A673 (cell line): ENCODE data around the gene SMOC1. TPM values are rescaled to one million over a fixed set of nuclear protein-coding genes. Genes with fewer than 3 reads are reported as not detected.

ENCODE experiments used
- BruUV-seq: library from RNA; stranded (reverse); fragments of 400-500 nt; replicated peaks from 2 replicates; lab custom pipeline; 2021; lab: Mats Ljungman, UMichigan
- CTCF ChIA-PET: fragments of 300-600 bp; sonication (Branson Sonifier 250); formaldehyde crosslinking; loops from one replicate; lab custom pipeline; 2022; ENCODE audit warnings: antibody characterized with exemption; lab: Charles Lee
- POLR2A ChIA-PET: fragments of 300-600 bp; sonication (Branson Sonifier 250); formaldehyde crosslinking; loops from one replicate; lab custom pipeline; 2022; ENCODE audit warnings: antibody characterized with exemption; ENCODE audit not compliant: low non-redundant PET; lab: Charles Lee
- DNase-seq: peaks from one replicate; pipeline ENCODE4 v3.0.0-alpha.2; 2015; ENCODE audit warnings: low spot score
- H3K27ac ChIP-seq: fragments of 200-600 bp; sonication (generic); 2 replicates; pipeline ENCODE4 v1.5.1; 2016; ENCODE audit warnings: mixed run types, low read depth, mild to moderate bottlenecking, mixed read lengths, antibody characterized with exemption, low read length; ENCODE audit not compliant: poor library complexity, severe bottlenecking
- H3K27me3 ChIP-seq: fragments of 200-600 bp; sonication (generic); replicated peaks from 2 replicates; pipeline ENCODE4 v1.6.1; 2017; ENCODE audit warnings: mixed run types, low read depth, mild to moderate bottlenecking, mixed read lengths, antibody characterized with exemption, low read length; ENCODE audit not compliant: insufficient read depth, poor library complexity
- H3K36me3 ChIP-seq: fragments of 200-600 bp; sonication (generic); 2 replicates; pipeline ENCODE4 v1.6.1; 2016; ENCODE audit warnings: mixed run types, mild to moderate bottlenecking, mixed read lengths, antibody characterized with exemption, low read length; ENCODE audit not compliant: insufficient read depth, poor library complexity, severe bottlenecking
- H3K4me1 ChIP-seq: fragments of 200-600 bp; sonication (generic); 2 replicates; pipeline ENCODE4 v1.6.1; 2017; ENCODE audit warnings: mixed run types, mild to moderate bottlenecking, mixed read lengths, antibody characterized with exemption, low read length; ENCODE audit not compliant: insufficient read depth, poor library complexity, severe bottlenecking
- H3K4me3 ChIP-seq: fragments of 200-600 bp; sonication (generic); 2 replicates; pipeline ENCODE4 v1.5.1; 2016; ENCODE audit warnings: low read depth, mixed run types, mild to moderate bottlenecking, mixed read lengths, low read length; ENCODE audit not compliant: poor library complexity, severe bottlenecking
- H3K9me3 ChIP-seq: fragments of 200-600 bp; sonication (generic); 2 replicates; pipeline ENCODE4 v1.6.1; 2016; ENCODE audit warnings: mixed run types, low read depth, mild to moderate bottlenecking, mixed read lengths, antibody characterized with exemption, low read length; ENCODE audit not compliant: poor library complexity, severe bottlenecking
- CTCF ChIP-seq: fragments of 300-800, 200-600 bp; sonication (generic); conservative IDR thresholded peaks from 2 replicates; pipeline ENCODE4 v1.5.1; 2017; ENCODE audit warnings: low read depth, mild to moderate bottlenecking, antibody characterized with exemption, low read length, moderate library complexity, mixed read lengths
- EZH2 ChIP-seq: fragments of 200-600 bp; sonication (generic); IDR thresholded peaks from 2 replicates; pipeline ENCODE4 v1.6.1; 2017; ENCODE audit warnings: borderline replicate concordance, low read depth, mild to moderate bottlenecking, mixed read lengths, antibody characterized with exemption, low read length; ENCODE audit not compliant: poor library complexity, severe bottlenecking
- intact Hi-C: fragments of 100-400 bp; cut with micrococcal nuclease; formaldehyde crosslinking; loops from one replicate; pipeline ENCODE4 v1.10.0; 2022; ENCODE audit not compliant: unreplicated experiment
- total RNA-seq: library from RNA; stranded (reverse); gene quantifications from 2 replicates; pipeline ENCODE4 v1.2.3, GENCODE V29; 2021

Gene SMOC1
- total RNA-seq, 1 experiment from 2014 or later = not detected

- no peak overlapping the region for H3K4me3 ChIP-seq
- intact Hi-C loops = no loop called here
- H3K27me3 ChIP-seq = peaks cover 22% of the 10 kb centered on the region
- CTCF ChIA-PET = no interaction called here
- no peaks in the 10 kb centered on the region for H3K9me3 ChIP-seq
- DNase-seq = no peak
- POLR2A ChIA-PET = no interaction called here
- no TSS peak for BruUV-seq
- H3K27ac ChIP-seq = no peak overlapping the region
- H3K4me1 ChIP-seq = no peaks in the 10 kb centered on the region
- TF ChIP-seq CTCF = no peak
- no peak for TF ChIP-seq EZH2
- no peaks in the 10 kb centered on the region for H3K36me3 ChIP-seq
These were observed 121.4 kb downstream of the SMOC1 start for GRCh38 chr14:70000601-70001000.

DNA sequence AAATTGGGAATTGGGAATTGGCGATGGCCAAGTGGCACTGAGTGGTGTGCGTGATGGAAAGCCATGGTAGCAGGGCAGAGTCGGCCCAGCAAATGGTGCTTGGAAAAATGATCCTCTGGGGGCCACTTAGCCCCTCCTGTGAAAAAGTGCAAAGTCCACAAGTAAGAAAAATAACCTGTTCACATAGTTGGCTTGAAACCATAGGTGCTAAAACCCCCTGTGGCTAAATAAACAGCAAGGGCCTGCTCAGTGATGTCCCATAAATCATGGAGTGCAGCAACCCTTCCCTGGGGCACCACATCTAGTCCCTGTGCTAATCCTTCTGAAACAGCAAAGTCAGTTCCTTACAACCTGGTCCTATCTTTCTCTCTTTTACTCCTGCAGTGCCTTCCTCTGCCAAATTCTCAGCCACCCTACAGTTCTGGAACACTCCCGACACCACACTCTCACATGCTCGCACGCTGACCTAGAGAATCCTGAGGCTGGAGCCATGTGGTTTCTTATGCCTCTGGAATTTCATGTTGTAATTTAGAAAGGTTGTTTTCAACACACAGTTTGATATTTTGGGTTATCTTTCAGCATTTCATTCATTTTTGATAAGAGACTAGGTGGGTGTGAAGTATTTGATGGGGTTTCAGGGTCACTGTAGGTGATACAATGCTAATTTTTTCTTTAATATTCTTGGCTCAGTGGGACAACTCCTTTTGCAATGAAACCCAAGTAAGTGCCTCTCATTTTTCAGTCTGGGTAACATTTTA is 123.6 kb downstream of the SMOC1 start:
- ChIA-PET CTCF (no interaction called here), POLR2A (no interaction called here)
- H3K4me3 ChIP-seq = no peak overlapping the region
- peaks cover 15% of the 10 kb centered on the region for H3K27me3 ChIP-seq
- no peak for TF ChIP-seq CTCF
- TF ChIP-seq EZH2 = no peak
- BruUV-seq = no TSS peak
- no peak overlapping the region for H3K27ac ChIP-seq
- H3K36me3 ChIP-seq = no peaks in the 10 kb centered on the region
- intact Hi-C loops = no loop called here
- DNase-seq = no peak
- H3K9me3 ChIP-seq = no peaks in the 10 kb centered on the region
- H3K4me1 ChIP-seq = no peaks in the 10 kb centered on the region

GRCh38 chr14:70004791-70005190 is 125.6 kb downstream of the SMOC1 start:
- Histone ChIP-seq H3K27me3 (peaks cover 11% of the 10 kb centered on the region), H3K36me3 (no peaks in the 10 kb centered on the region), H3K9me3 (no peaks in the 10 kb centered on the region), H3K27ac (no peak overlapping the region), H3K4me1 (no peaks in the 10 kb centered on the region), H3K4me3 (no peak overlapping the region)
- intact Hi-C loops = no loop called here
- DNase-seq = no peak
- no TSS peak for BruUV-seq
- ChIA-PET POLR2A (interaction anchor here (0.6 kb wide), 1 partner anchor 56 kb away, joined by 3 read pairs; no protein-coding TSS in a partner anchor), CTCF (no interaction called here)
- TF ChIP-seq EZH2 (no peak), CTCF (no peak)
